ENCODE results near the gene MRAP. TPM values are rescaled to one million over a fixed set of nuclear protein-coding genes. Genes with fewer than 3 reads are reported as not detected.
A peak's percentile ranks its signal among the peaks of the same experiment; 100 is the strongest.

The MRAP gene
- total and polyA plus RNA-seq, 9 of the 15 experiments (the other 6 are each of a cell fraction or from before 2014, with no cell fraction given), result 0.63 to 2.3 TPM; not detected in 7

DNA sequence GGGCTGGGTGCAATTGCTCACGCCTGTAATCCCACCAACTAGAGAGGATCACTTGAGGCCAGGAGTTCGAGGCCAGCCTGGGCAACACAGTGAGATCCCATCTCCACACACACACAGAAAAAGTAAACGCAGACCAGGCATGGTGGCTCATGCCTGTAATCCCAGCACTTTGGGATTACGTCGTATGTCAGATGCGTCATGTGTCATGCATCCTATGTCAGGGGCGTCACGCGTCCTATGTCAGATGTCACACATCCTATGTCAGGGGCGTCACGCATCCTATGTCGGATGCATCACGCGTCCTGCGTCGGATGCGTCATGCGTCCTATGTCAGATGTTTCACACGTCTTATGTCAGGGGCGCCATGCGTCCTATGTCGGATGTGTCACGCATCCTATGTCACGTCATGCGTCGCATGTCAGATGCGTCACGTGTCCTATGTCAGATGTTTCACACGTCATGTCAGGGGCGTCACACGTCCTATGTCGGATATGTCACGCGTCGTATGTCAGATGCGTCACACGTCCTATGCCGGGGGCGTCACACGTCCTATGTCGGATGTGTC is 1.5 kb downstream of the MRAP start:
- Histone ChIP-seq H3K4me1 (replicated peaks in 1 of 2; ENCODE audit: control insufficient read depth in 2 of 2, insufficient read depth in 2 of 2, low read length in 2 of 2) (peaks cover 2 to 11% of the 10 kb centered on the region in 2 experiments; a peak in 4 of 5 replicates), H2AFZ (ENCODE audit: low read depth, low read length) (no peak overlapping the region), H3K9me3 (replicated peaks; ENCODE audit: control insufficient read depth, insufficient read depth, low read depth, low read length) (peaks cover 6% of the 10 kb centered on the region), H3K27ac (ENCODE audit: extremely low read depth, low read depth, low read length) (no peak overlapping the region; the same call in 2 of the 3 replicates), H4K20me1 (replicated peaks; ENCODE audit: control insufficient read depth, insufficient read depth, low read length) (no peaks in the 10 kb centered on the region), H3K4me3 (no peak overlapping the region), H3K9me1 (ENCODE audit: control insufficient read depth, insufficient read depth, low read length) (peaks cover 3% of the 10 kb centered on the region), H3K27me3 (ENCODE audit: control insufficient read depth in 2 of 2, insufficient read depth in 2 of 2, low read length in 2 of 2) (no peaks in the 10 kb centered on the region), H3K36me3 (ENCODE audit: control insufficient read depth, insufficient read depth, low read length) (peaks cover 34% of the 10 kb centered on the region), H3K4me2 (ENCODE audit: insufficient read depth, low read length) (no peak overlapping the region), H3K9ac (ENCODE audit: insufficient read depth in 1 of 2, low read depth in 2 of 2, low read length in 2 of 2) (no peak overlapping the region; a peak in 1 of 4 replicates), H3K79me2 (ENCODE audit: control insufficient read depth, insufficient read depth, low read length) (no peaks in the 10 kb centered on the region)
- DNase-seq (ENCODE audit: extremely low read depth in 1 of 4, low spot score in 3 of 4) (no peak), FAIRE-seq (no peak), ATAC-seq (no peak)
- ChIA-PET CTCF (ENCODE audit: low intra/inter-chr PET ratio) (no interaction called here), POLR2A (interaction anchor here (2.1 kb wide), 1 partner anchor 22 kb away, joined by 4 read pairs; the partner anchor contains the start of gene MIS18A)
- in situ Hi-C loops (cut with MboI), result no loop called here
- WGBS (ENCODE audit: insufficient coverage, low coverage, missing lambda C conversion rate), result 91% methylated on average over 41 of the region's 41 CpGs
- BruUV-seq (replicated peaks), result no TSS peak
- intact Hi-C loops (cut with micrococcal nuclease), result no loop called here
- TF ChIP-seq RBM15 (IDR thresholded peaks at IDR 0.05; ENCODE audit: insufficient read depth, low read length), result no peak
- TF ChIP-seq, protein P1, sequence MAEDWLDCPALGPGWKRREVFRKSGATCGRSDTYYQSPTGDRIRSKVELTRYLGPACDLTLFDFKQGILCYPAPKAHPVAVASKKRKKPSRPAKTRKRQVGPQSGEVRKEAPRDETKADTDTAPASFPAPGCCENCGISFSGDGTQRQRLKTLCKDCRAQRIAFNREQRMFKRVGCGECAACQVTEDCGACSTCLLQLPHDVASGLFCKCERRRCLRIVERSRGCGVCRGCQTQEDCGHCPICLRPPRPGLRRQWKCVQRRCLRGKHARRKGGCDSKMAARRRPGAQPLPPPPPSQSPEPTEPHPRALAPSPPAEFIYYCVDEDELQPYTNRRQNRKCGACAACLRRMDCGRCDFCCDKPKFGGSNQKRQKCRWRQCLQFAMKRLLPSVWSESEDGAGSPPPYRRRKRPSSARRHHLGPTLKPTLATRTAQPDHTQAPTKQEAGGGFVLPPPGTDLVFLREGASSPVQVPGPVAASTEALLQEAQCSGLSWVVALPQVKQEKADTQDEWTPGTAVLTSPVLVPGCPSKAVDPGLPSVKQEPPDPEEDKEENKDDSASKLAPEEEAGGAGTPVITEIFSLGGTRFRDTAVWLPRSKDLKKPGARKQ (CRISPR knock-in tag; IDR thresholded peaks at IDR 0.05), result no peak
- peak in 1 of 3 experiments; percentile 58; a peak in 1 of 6 replicates for TF ChIP-seq ZBTB11 (CRISPR knock-in tag; IDR thresholded peaks at IDR 0.05)
- TF ChIP-seq NR2C2 (CRISPR knock-in tag; IDR thresholded peaks at IDR 0.05), result peak; percentile 63
- no peak for TF ChIP-seq NR2C2 (tag; IDR thresholded peaks at IDR 0.05)
- TF ChIP-seq ZNF449 (CRISPR knock-in tag; IDR thresholded peaks at IDR 0.05), result no peak
- no peak for TF ChIP-seq TGIF2 (CRISPR knock-in tag; IDR thresholded peaks at IDR 0.05)
- peak; percentile 96 for TF ChIP-seq ZNF121 (CRISPR knock-in tag; conservative IDR thresholded peaks at IDR 0.05)
- peak; percentile 40; the same call in 1 of the 2 replicates for TF ChIP-seq USF1 (CRISPR knock-in tag; IDR thresholded peaks at IDR 0.05)
- TF ChIP-seq KAT2B (IDR thresholded peaks at IDR 0.05; ENCODE audit: low read depth, low read length), result no peak
- no peak for TF ChIP-seq XRCC4 (IDR thresholded peaks at IDR 0.05; ENCODE audit: extremely low read depth, insufficient read depth, insufficient read length)
- TF ChIP-seq ZNF41 (CRISPR knock-in tag; conservative IDR thresholded peaks at IDR 0.05), result no peak
- no peak for TF ChIP-seq PTTG1 (tag; IDR thresholded peaks at IDR 0.05; ENCODE audit: low read depth)
- no peak for TF ChIP-seq KLF6 (CRISPR knock-in tag; IDR thresholded peaks at IDR 0.05; ENCODE audit: borderline replicate concordance)

Data from K562 (cell line).